ENCODE results near the gene SLC4A9. TPM values are rescaled to one million over a fixed set of nuclear protein-coding genes. Genes with fewer than 3 reads are reported as not detected.

The SLC4A9 gene
- total and polyA plus RNA-seq, 2 donors (not counting 3 experiments of a cell fraction or from before 2014, with no cell fraction given) = not detected

DNA sequence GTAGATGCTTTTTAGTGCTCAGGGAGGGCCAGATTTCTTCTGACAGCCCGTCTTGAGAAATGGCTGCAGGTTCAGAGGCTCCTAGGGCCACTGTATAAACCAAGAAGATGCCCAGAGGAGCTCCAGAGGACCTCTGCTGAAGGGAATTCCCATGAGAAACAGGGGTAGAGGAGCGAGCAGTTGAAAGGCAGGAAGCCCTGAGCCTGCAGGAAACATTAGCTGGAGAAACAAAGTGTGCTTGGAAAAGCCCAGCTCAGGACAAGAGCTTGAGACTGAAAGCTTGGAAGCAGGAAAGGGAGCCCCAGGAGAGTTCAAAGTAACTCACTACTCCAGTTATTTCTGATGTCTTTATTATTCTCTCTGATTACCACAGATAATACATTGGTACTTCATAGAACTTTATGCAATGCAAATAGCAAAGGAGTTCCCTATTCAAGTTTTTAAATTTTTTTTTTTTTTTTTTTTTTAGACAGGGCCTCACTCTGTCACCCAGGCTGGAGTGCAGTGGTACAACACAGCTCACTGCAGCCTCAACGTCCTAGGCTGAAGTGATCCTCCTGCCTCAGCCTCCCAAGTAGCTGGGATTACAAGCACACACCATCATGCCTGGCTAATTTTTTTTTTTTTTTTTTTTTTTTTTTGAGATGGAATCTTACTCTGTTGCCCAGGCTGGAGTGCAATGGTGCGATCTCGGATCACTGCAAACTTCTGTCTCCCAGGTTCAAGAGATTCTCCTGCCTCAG, 30.1 kb upstream of the SLC4A9 start:
- peak; percentile 94 for DNase-seq (ENCODE audit: low read depth, low spot score)
- Histone ChIP-seq H3K9me1 (replicated peaks; ENCODE audit: control insufficient read depth, extremely low read depth, insufficient read depth, low read length) (no peaks in the 10 kb centered on the region), H3K27ac (ENCODE audit: insufficient read depth, low read depth, low read length) (peak overlapping the region; percentile 61), H4K20me1 (replicated peaks; ENCODE audit: control insufficient read depth, extremely low read depth, insufficient read depth, low read length) (no peaks in the 10 kb centered on the region), H2AFZ (ENCODE audit: low read depth, low read length) (peak overlapping the region; percentile 61), H3K79me2 (ENCODE audit: control insufficient read depth, insufficient read depth, low read length) (no peaks in the 10 kb centered on the region), H3K9ac (replicated peaks; ENCODE audit: extremely low read depth, insufficient read depth, low read length) (peak overlapping the region; percentile 19), H3K4me2 (ENCODE audit: insufficient read depth, low read length) (peak overlapping the region; percentile 20), H3K36me3 (ENCODE audit: control insufficient read depth in 2 of 2, extremely low read depth in 1 of 2, insufficient read depth in 2 of 2, low read length in 2 of 2) (peaks cover 16 to 23% of the 10 kb centered on the region in 2 experiments), H3K9me3 (replicated peaks; ENCODE audit: control insufficient read depth, insufficient read depth, low read length) (no peaks in the 10 kb centered on the region), H3K27me3 (ENCODE audit: control insufficient read depth in 2 of 2, insufficient read depth in 2 of 2, low read length in 2 of 2) (no peaks in the 10 kb centered on the region), H3K4me1 (ENCODE audit: control insufficient read depth, extremely low read depth, insufficient read depth, low read length) (peaks cover 30% of the 10 kb centered on the region), H3K4me3 (replicated peaks in 1 of 3; ENCODE audit: insufficient read depth in 1 of 3, low read depth in 1 of 3, low read length in 3 of 3) (no peak overlapping the region)
- intact Hi-C loops (cut with micrococcal nuclease) (no loop called here), dilution Hi-C loops (cut with MboI; ENCODE audit: extremely low pct_ligation_motif_present, low sequenced_read_pairs) (no loop called here)
- no peak for TF ChIP-seq MYC (IDR thresholded peaks at IDR 0.05; ENCODE audit: low read depth, low read length)
- TF ChIP-seq POLR2A (IDR thresholded peaks at IDR 0.05; ENCODE audit: low read depth, low read length) = no peak
- FAIRE-seq = peak; percentile 93
- ChIA-PET POLR2A (interaction anchor here (0.7 to 4.1 kb wide), 3 partner anchors 16 to 370 kb away, joined by 3 to 24 read pairs (median 4); partner anchors contain the start of gene HBEGF), CTCF (interaction anchor here (0.7 to 3.6 kb wide), 8 partner anchors 16 to 90 kb away, joined by 3 to 43 read pairs (median 8); partner anchors contain the start of gene HBEGF)
- BruUV-seq (replicated peaks) = no TSS peak

DNA sequence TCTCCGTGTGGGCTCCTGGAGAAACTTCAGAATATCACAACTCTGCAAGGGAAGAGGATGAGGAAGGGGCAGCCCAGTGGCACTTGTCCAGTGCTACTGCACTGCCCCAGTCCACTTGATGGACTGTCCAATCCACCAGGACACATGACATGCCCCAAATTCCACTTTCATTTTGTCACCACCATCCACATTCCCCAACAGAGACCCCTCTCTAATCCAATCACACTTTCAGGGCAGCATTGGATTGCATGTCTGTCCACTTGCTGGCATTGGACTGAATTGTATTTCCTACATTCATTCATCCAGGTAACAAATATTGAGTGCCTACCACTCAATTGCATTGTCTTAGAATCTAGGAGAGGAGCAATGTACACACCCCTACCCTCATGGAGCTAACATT, 28.4 kb upstream of the SLC4A9 start:
- H2AFZ ChIP-seq (ENCODE audit: low read depth, low read length) = no peak overlapping the region
- no peaks in the 10 kb centered on the region for H4K20me1 ChIP-seq (replicated peaks; ENCODE audit: control insufficient read depth, extremely low read depth, insufficient read depth, low read length)
- ChIA-PET POLR2A (no interaction called here), CTCF (interaction anchor here (1.5 to 3.2 kb wide), 2 partner anchors 14 to 20 kb away, joined by 7 to 13 read pairs; partner anchors contain the start of gene HBEGF)
- DNase-seq (ENCODE audit: low read depth, low spot score) (no peak), FAIRE-seq (no peak)
- no peak overlapping the region for H3K4me3 ChIP-seq (replicated peaks in 1 of 3; ENCODE audit: insufficient read depth in 1 of 3, low read depth in 1 of 3, low read length in 3 of 3)
- H3K27me3 ChIP-seq (ENCODE audit: control insufficient read depth in 2 of 2, insufficient read depth in 2 of 2, low read length in 2 of 2) = no peaks in the 10 kb centered on the region
- H3K4me2 ChIP-seq (ENCODE audit: insufficient read depth, low read length) = no peak overlapping the region
- intact Hi-C loops (cut with micrococcal nuclease) (no loop called here), dilution Hi-C loops (cut with MboI; ENCODE audit: extremely low pct_ligation_motif_present, low sequenced_read_pairs) (no loop called here)
- H3K79me2 ChIP-seq (ENCODE audit: control insufficient read depth, insufficient read depth, low read length) = peaks cover 12% of the 10 kb centered on the region
- peaks cover 28% of the 10 kb centered on the region for H3K4me1 ChIP-seq (ENCODE audit: control insufficient read depth, extremely low read depth, insufficient read depth, low read length)
- H3K27ac ChIP-seq (ENCODE audit: insufficient read depth, low read depth, low read length) = no peak overlapping the region
- TF ChIP-seq FOS (IDR thresholded peaks at IDR 0.05; ENCODE audit: borderline replicate concordance, insufficient read depth, low read length) = no peak
- TF ChIP-seq JUN (IDR thresholded peaks at IDR 0.05; ENCODE audit: borderline replicate concordance, insufficient read depth, insufficient read length, low read depth) = no peak
- peaks cover 27 to 37% of the 10 kb centered on the region in 2 experiments for H3K36me3 ChIP-seq (ENCODE audit: control insufficient read depth in 2 of 2, extremely low read depth in 1 of 2, insufficient read depth in 2 of 2, low read length in 2 of 2)
- H3K9me1 ChIP-seq (replicated peaks; ENCODE audit: control insufficient read depth, extremely low read depth, insufficient read depth, low read length) = no peaks in the 10 kb centered on the region
- no TSS peak for BruUV-seq (replicated peaks)
- no peaks in the 10 kb centered on the region for H3K9me3 ChIP-seq (replicated peaks; ENCODE audit: control insufficient read depth, insufficient read depth, low read length)
- H3K9ac ChIP-seq (replicated peaks; ENCODE audit: extremely low read depth, insufficient read depth, low read length) = no peak overlapping the region
